Osteoblast (primary cell): ENCODE measurements around the gene OCA2. TPM values are rescaled to one million over a fixed set of nuclear protein-coding genes. Genes with fewer than 3 reads are reported as not detected.

Experiments
- DNase-seq: peaks from one replicate; pipeline ENCODE4 v3.0.0; 2011; ENCODE audit warnings: low spot score, mixed read lengths; ENCODE audit not compliant: insufficient read length; ENCODE audit errors: missing footprints
- H2AFZ ChIP-seq: 2 replicates; pipeline ENCODE4 v1.6.0; 2011; ENCODE audit warnings: mild to moderate bottlenecking, low read length
- H3K27ac ChIP-seq: 2 replicates; pipeline ENCODE4 v1.5.1; 2011; ENCODE audit warnings: mild to moderate bottlenecking, low read depth, low read length, moderate library complexity
- H3K27me3 ChIP-seq: 2 replicates; pipeline ENCODE4 v1.6.0; 2012; ENCODE audit warnings: mild to moderate bottlenecking, control low read depth, inconsistent platforms, low read length, moderate library complexity; ENCODE audit not compliant: insufficient read depth
- H3K36me3 ChIP-seq: 2 replicates; pipeline ENCODE4 v1.5.1; 2011; ENCODE audit warnings: mild to moderate bottlenecking, low read length, control low read depth, moderate library complexity; ENCODE audit not compliant: insufficient read depth
- H3K4me1 ChIP-seq: 2 replicates; pipeline ENCODE4 v1.5.1; 2011; ENCODE audit warnings: mild to moderate bottlenecking, low read length, control low read depth, moderate library complexity; ENCODE audit not compliant: insufficient read depth
- H3K4me2 ChIP-seq: 2 replicates; pipeline ENCODE4 v1.6.0; 2011; ENCODE audit warnings: mild to moderate bottlenecking, low read length; ENCODE audit not compliant: insufficient read depth
- H3K4me3 ChIP-seq: fragments of 200-600 bp; sonication (generic); 3 replicates; pipeline ENCODE4 v1.5.1; 2012; ENCODE audit warnings: mild to moderate bottlenecking, low read length, inconsistent platforms; ENCODE audit not compliant: insufficient read depth
- H3K79me2 ChIP-seq: 2 replicates; pipeline ENCODE4 v1.6.0; 2012; ENCODE audit warnings: mild to moderate bottlenecking, low read length, control low read depth, inconsistent platforms; ENCODE audit not compliant: insufficient read depth
- H3K9me3 ChIP-seq: 2 replicates; pipeline ENCODE4 v1.5.1; 2011; ENCODE audit warnings: low read depth, low read length, control low read depth
- H4K20me1 ChIP-seq: 2 replicates; pipeline ENCODE4 v1.6.0; 2012; ENCODE audit warnings: mild to moderate bottlenecking, low read length, control low read depth; ENCODE audit not compliant: insufficient read depth
- CTCF ChIP-seq: IDR thresholded peaks from 2 replicates; pipeline ENCODE4 v1.5.1; 2011; ENCODE audit warnings: mild to moderate bottlenecking, low read depth, low read length, moderate library complexity; ENCODE audit errors: extremely low read depth
- total RNA-seq: library from RNA; depleted of rRNA; stranded (reverse); fragments of >200 nt; gene quantifications from 2 replicates; pipeline ENCODE4 v1.2.3, GENCODE V29; 2012

The OCA2 gene
- total RNA-seq, 1 donor: not detected

GRCh38 chr15:27903405-27903804 is 195.7 kb downstream of the OCA2 start:
- H3K4me2 ChIP-seq: no peak overlapping the region
- H3K27ac ChIP-seq: no peak overlapping the region
- TF ChIP-seq CTCF: no peak
- no peaks in the 10 kb centered on the region for H3K9me3 ChIP-seq
- no peaks in the 10 kb centered on the region for H3K4me1 ChIP-seq
- no peak overlapping the region for H3K4me3 ChIP-seq
- no peaks in the 10 kb centered on the region for H3K36me3 ChIP-seq
- no peaks in the 10 kb centered on the region for H3K79me2 ChIP-seq
- no peak for DNase-seq
- H4K20me1 ChIP-seq: no peaks in the 10 kb centered on the region
- H2AFZ ChIP-seq: no peak overlapping the region
- H3K27me3 ChIP-seq: no peaks in the 10 kb centered on the region

- no peak for TF ChIP-seq CTCF
- Histone ChIP-seq H3K4me1 (no peaks in the 10 kb centered on the region), H3K27ac (no peak overlapping the region), H2AFZ (no peak overlapping the region), H4K20me1 (no peaks in the 10 kb centered on the region), H3K79me2 (no peaks in the 10 kb centered on the region), H3K9me3 (no peaks in the 10 kb centered on the region), H3K4me3 (no peak overlapping the region), H3K36me3 (no peaks in the 10 kb centered on the region), H3K27me3 (no peaks in the 10 kb centered on the region), H3K4me2 (no peak overlapping the region)
- DNase-seq: peak; percentile 26
Observed at GRCh38 chr15:27902680-27903385, 196.3 kb downstream of the OCA2 start.

DNA sequence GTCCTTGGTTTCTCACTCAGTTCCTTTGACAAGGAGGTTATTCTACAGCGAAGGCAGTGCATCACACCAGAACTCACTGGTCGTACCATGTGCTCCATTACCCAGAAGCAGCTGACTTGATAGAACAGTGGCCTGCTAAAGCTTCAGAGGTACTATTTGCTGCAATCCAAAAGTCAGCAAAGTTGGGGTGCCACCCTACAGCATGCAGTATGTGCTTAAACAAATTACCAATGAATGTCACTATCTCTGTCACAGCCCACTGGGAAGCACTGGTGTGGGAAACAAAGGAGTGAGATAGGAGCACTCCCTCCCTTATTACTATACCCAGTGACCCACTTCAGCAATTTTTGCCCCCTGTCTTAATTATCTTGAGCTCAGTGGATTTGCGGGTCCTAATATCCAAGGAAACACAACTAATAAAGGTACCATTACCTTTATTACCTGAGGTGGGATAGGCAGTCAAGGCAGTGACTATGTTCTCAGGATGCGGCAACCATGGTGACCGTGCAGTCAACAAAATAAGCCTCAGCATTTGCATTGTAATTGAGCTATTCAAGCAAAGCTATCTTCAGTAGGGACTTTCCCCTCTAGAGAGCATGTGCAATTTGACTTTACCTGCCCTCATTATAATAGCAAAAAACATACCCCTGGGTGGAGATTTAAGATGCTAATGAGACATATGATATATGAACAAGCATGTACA is 199.4 kb downstream of the OCA2 start:
- H3K79me2 ChIP-seq: no peaks in the 10 kb centered on the region
- TF ChIP-seq CTCF: no peak
- H3K27me3 ChIP-seq: no peaks in the 10 kb centered on the region
- DNase-seq: no peak
- no peak overlapping the region for H3K4me2 ChIP-seq
- H3K4me1 ChIP-seq: no peaks in the 10 kb centered on the region
- H3K4me3 ChIP-seq: no peak overlapping the region
- no peak overlapping the region for H3K27ac ChIP-seq
- no peaks in the 10 kb centered on the region for H3K36me3 ChIP-seq
- H2AFZ ChIP-seq: no peak overlapping the region
- no peaks in the 10 kb centered on the region for H4K20me1 ChIP-seq
- H3K9me3 ChIP-seq: peaks cover 2% of the 10 kb centered on the region

- H3K4me2 ChIP-seq: no peak overlapping the region
- H3K79me2 ChIP-seq: no peaks in the 10 kb centered on the region
- H2AFZ ChIP-seq: no peak overlapping the region
- peaks cover 2% of the 10 kb centered on the region for H3K9me3 ChIP-seq
- no peak overlapping the region for H3K4me3 ChIP-seq
- DNase-seq: peak; percentile 54
- no peak overlapping the region for H3K27ac ChIP-seq
- no peaks in the 10 kb centered on the region for H3K27me3 ChIP-seq
- no peaks in the 10 kb centered on the region for H4K20me1 ChIP-seq
- no peak for TF ChIP-seq CTCF
- H3K4me1 ChIP-seq: no peaks in the 10 kb centered on the region
- no peaks in the 10 kb centered on the region for H3K36me3 ChIP-seq
Observed at GRCh38 chr15:27897481-27897880, 201.6 kb downstream of the OCA2 start.
